ENCODE results near the gene TMEM30A.

TMEM30A gene

DNA sequence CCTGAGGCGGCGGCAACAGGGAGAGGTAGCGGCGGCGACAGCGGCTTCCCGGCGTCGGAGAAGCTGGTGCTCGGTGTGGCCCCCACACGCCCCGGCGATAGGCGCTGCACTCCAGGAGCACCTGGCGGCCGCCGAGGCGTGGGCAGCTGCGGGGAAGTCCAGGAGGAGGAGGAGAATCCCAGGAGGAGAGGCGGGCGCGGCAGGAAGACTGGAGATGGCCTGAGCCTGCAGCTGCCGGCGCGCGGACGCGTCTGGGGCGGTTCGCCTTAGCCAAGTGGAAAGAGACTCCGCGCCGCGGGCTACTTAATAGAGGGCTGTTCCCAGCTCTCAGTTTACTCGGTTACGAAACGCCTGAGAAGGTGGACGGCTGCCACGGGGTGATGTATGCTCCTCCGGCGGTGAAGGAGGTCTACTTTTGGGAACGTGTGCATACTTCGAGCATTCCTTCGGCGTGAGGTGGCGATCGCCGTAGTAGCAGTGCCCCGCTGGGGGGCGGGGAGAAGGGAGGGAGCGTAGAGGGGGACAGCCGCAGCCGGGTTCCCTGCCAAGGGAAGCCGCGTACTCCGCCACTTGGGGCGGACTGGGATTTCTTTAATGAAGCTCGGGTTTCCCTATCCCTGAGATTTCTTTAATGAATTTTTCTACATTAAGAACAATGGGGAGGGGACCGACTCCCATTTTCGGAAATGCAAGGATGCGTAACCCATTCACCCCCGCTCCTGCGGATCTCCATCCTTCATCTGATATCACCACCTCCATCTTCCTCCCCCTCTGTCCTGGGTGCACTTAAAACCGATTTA, 78.6 kb downstream of the TMEM30A start, which contains the start of gene COL12A1:
Gene COL12A1, minus strand, starts transcription at position 278 of the 800 bp plus-strand sequence. CDS start 3,261 bp downstream, outside the sequence.
- ATAC-seq (ENCODE audit: low read depth) = peak; percentile 68

GRCh38 chr6:75204959-75205775, 79.4 kb downstream of the TMEM30A start:
- no peaks in the 10 kb centered on the region for H3K9me3 ChIP-seq (ENCODE audit: severe bottlenecking)
- peak; percentile 76 for DNase-seq (ENCODE audit: low spot score)
- H3K27me3 ChIP-seq (ENCODE audit: insufficient read depth, poor library complexity, severe bottlenecking) = no peaks in the 10 kb centered on the region
- TF ChIP-seq, protein P1, sequence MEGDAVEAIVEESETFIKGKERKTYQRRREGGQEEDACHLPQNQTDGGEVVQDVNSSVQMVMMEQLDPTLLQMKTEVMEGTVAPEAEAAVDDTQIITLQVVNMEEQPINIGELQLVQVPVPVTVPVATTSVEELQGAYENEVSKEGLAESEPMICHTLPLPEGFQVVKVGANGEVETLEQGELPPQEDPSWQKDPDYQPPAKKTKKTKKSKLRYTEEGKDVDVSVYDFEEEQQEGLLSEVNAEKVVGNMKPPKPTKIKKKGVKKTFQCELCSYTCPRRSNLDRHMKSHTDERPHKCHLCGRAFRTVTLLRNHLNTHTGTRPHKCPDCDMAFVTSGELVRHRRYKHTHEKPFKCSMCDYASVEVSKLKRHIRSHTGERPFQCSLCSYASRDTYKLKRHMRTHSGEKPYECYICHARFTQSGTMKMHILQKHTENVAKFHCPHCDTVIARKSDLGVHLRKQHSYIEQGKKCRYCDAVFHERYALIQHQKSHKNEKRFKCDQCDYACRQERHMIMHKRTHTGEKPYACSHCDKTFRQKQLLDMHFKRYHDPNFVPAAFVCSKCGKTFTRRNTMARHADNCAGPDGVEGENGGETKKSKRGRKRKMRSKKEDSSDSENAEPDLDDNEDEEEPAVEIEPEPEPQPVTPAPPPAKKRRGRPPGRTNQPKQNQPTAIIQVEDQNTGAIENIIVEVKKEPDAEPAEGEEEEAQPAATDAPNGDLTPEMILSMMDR (IDR thresholded peaks at IDR 0.05; ENCODE audit: poor library complexity, severe bottlenecking) = no peak
- H3K4me3 ChIP-seq (ENCODE audit: severe bottlenecking) = peak overlapping the region; percentile 59
- H3K27ac ChIP-seq (ENCODE audit: poor library complexity, severe bottlenecking) = peak overlapping the region; percentile 74
- no peaks in the 10 kb centered on the region for H3K36me3 ChIP-seq (ENCODE audit: low read depth)
- peak; percentile 20 for ATAC-seq (ENCODE audit: low read depth)
- H3K4me1 ChIP-seq (ENCODE audit: insufficient read depth, poor library complexity, severe bottlenecking) = peaks cover 18% of the 10 kb centered on the region

More for the DNA sequence above, 78.6 kb downstream of the TMEM30A start, which contains the start of gene COL12A1:
- Histone ChIP-seq H3K27me3 (ENCODE audit: insufficient read depth, poor library complexity, severe bottlenecking) (no peaks in the 10 kb centered on the region), H3K27ac (ENCODE audit: poor library complexity, severe bottlenecking) (peak within 1 kb of the TSS; percentile 74), H3K4me3 (ENCODE audit: severe bottlenecking) (peak within 1 kb of the TSS; percentile 59), H3K36me3 (ENCODE audit: low read depth) (no peaks in the 10 kb centered on the region), H3K4me1 (ENCODE audit: insufficient read depth, poor library complexity, severe bottlenecking) (peaks cover 13% of the 10 kb centered on the region), H3K9me3 (ENCODE audit: severe bottlenecking) (no peaks in the 10 kb centered on the region)
- peak; percentile 97 for DNase-seq (ENCODE audit: low spot score)
- TF ChIP-seq, protein P1 (IDR thresholded peaks at IDR 0.05; ENCODE audit: poor library complexity, severe bottlenecking) = no peak

- no peaks in the 10 kb centered on the region for H3K36me3 ChIP-seq (ENCODE audit: low read depth)
- TF ChIP-seq, protein P1 (IDR thresholded peaks at IDR 0.05; ENCODE audit: poor library complexity, severe bottlenecking) = peak; percentile 89
- H3K4me3 ChIP-seq (ENCODE audit: severe bottlenecking) = peak overlapping the region; percentile 59
- no peaks in the 10 kb centered on the region for H3K9me3 ChIP-seq (ENCODE audit: severe bottlenecking)
- peak overlapping the region; percentile 74 for H3K27ac ChIP-seq (ENCODE audit: poor library complexity, severe bottlenecking)
- no peaks in the 10 kb centered on the region for H3K27me3 ChIP-seq (ENCODE audit: insufficient read depth, poor library complexity, severe bottlenecking)
- DNase-seq (ENCODE audit: low spot score) (peak; percentile 82), ATAC-seq (ENCODE audit: low read depth) (peak; percentile 11; the same call in 1 of the 3 replicates)
- H3K4me1 ChIP-seq (ENCODE audit: insufficient read depth, poor library complexity, severe bottlenecking) = peaks cover 25% of the 10 kb centered on the region
Measured at GRCh38 chr6:75204217-75204958, 80.2 kb downstream of the TMEM30A start.

- Histone ChIP-seq H3K27ac (ENCODE audit: poor library complexity, severe bottlenecking) (peak overlapping the region; percentile 74), H3K27me3 (ENCODE audit: insufficient read depth, poor library complexity, severe bottlenecking) (no peaks in the 10 kb centered on the region), H3K4me3 (ENCODE audit: severe bottlenecking) (peak overlapping the region; percentile 59), H3K9me3 (ENCODE audit: severe bottlenecking) (no peaks in the 10 kb centered on the region), H3K36me3 (ENCODE audit: low read depth) (no peaks in the 10 kb centered on the region), H3K4me1 (ENCODE audit: insufficient read depth, poor library complexity, severe bottlenecking) (peaks cover 25% of the 10 kb centered on the region)
- no peak for DNase-seq (ENCODE audit: low spot score)
- TF ChIP-seq, protein P1 (IDR thresholded peaks at IDR 0.05; ENCODE audit: poor library complexity, severe bottlenecking) = no peak
- no peak for ATAC-seq (ENCODE audit: low read depth)
Measured at GRCh38 chr6:75203721-75204120, 80.9 kb downstream of the TMEM30A start.

Measured in RWPE2 (cell line).